ENCODE results near the gene MYH1. TPM values are rescaled to one million over a fixed set of nuclear protein-coding genes. Genes with fewer than 3 reads are reported as not detected.
"Not testable (repeated sequence)": the region's sequence is repeated elsewhere in the genome, so short reads cannot be mapped to it uniquely, and the experiment has no call there.

Gene MYH1
- polyA plus RNA-seq, 1 donor (not counting 4 experiments of a cell fraction or from before 2014, with no cell fraction given) = not detected

DNA sequence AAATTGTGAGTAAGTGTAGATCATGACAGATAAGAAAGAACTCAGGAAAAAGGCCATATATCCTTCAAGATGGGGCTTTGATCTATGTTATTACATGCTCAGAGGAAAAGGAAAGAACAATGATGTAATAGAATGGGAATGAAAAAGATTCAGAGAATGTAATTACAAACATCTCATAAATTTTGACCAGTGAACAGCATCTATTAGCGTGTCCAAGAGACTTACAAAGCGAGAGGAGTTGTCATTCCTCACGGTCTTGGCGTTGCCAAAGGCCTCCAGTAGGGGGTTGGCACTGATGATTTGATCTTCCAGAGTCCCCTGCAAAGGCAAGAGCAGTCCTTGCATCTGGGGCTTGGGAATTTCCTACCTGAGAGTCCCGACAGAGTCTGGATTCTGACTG is 25.1 kb upstream of the MYH1 start:
- TF ChIP-seq, protein P1, sequence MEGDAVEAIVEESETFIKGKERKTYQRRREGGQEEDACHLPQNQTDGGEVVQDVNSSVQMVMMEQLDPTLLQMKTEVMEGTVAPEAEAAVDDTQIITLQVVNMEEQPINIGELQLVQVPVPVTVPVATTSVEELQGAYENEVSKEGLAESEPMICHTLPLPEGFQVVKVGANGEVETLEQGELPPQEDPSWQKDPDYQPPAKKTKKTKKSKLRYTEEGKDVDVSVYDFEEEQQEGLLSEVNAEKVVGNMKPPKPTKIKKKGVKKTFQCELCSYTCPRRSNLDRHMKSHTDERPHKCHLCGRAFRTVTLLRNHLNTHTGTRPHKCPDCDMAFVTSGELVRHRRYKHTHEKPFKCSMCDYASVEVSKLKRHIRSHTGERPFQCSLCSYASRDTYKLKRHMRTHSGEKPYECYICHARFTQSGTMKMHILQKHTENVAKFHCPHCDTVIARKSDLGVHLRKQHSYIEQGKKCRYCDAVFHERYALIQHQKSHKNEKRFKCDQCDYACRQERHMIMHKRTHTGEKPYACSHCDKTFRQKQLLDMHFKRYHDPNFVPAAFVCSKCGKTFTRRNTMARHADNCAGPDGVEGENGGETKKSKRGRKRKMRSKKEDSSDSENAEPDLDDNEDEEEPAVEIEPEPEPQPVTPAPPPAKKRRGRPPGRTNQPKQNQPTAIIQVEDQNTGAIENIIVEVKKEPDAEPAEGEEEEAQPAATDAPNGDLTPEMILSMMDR (optimal IDR thresholded peaks at IDR 0.05 in 1 of 3, IDR thresholded peaks at IDR 0.05 in 1 of 3, conservative IDR thresholded peaks at IDR 0.05 in 1 of 3; ENCODE audit: extremely low read depth in 1 of 3, insufficient read depth in 2 of 3, low read length in 3 of 3) = peak in 1 of 3 experiments; percentile 9
- H3K4me2 ChIP-seq (ENCODE audit: control insufficient read depth, extremely low read depth, insufficient read depth, low read depth, low read length); H3K9me1 ChIP-seq (ENCODE audit: control insufficient read depth, extremely low read depth, insufficient read depth, low read length); H4K20me1 ChIP-seq (ENCODE audit: control insufficient read depth, extremely low read depth, insufficient read depth, low read length); H3K27ac ChIP-seq (ENCODE audit: control insufficient read depth, insufficient read depth, low read length); dilution Hi-C loops (cut with MboI; ENCODE audit: extremely low pct_ligation_motif_present, low sequenced_read_pairs); H3K4me1 ChIP-seq (ENCODE audit: control insufficient read depth, extremely low read depth, insufficient read depth, low read length); H3K9me3 ChIP-seq (ENCODE audit: control insufficient read depth, low read depth, low read length); H3K79me2 ChIP-seq (ENCODE audit: control insufficient read depth, insufficient read depth, low read length); H3K27me3 ChIP-seq (ENCODE audit: control insufficient read depth, extremely low read depth, insufficient read depth, low read length); H2AFZ ChIP-seq (ENCODE audit: control insufficient read depth, low read length); H3K9ac ChIP-seq (ENCODE audit: control insufficient read depth, extremely low read depth, insufficient read depth, low read length); H3K36me3 ChIP-seq (ENCODE audit: control insufficient read depth in 2 of 2, extremely low read depth in 1 of 2, insufficient read depth in 2 of 2, low read length in 2 of 2); H3K4me3 ChIP-seq (ENCODE audit: control insufficient read depth in 2 of 3, extremely low read depth in 1 of 3, insufficient read depth in 2 of 3, low read depth in 1 of 3, low read length in 3 of 3); DNase-seq (ENCODE audit: low read depth, low spot score): not testable (repeated sequence)
- peak; percentile 80 for FAIRE-seq

DNA sequence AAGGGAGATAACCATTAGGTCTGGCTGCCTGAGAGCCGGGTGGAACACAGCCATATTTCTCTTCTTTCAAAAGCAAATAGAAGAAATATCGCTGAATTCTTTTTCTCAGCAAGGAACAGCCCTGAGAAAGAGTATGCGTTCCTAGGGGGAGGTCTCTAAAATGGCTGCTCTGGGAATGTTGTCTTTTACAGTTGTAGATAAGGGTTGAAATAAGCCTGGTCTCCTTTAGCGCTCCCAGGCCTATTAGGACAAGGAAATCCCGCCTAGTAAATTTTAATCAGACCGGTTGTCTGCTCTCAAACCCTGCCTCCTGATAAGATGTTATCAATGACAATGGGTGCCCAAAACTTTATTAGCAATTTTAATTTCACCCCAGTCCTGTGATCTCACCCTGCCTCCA is 22.8 kb upstream of the MYH1 start:
- H3K4me2 ChIP-seq (ENCODE audit: control insufficient read depth, extremely low read depth, insufficient read depth, low read depth, low read length); H4K20me1 ChIP-seq (ENCODE audit: control insufficient read depth, extremely low read depth, insufficient read depth, low read length); H3K27me3 ChIP-seq (ENCODE audit: control insufficient read depth, extremely low read depth, insufficient read depth, low read length); H2AFZ ChIP-seq (ENCODE audit: control insufficient read depth, low read length); H3K4me3 ChIP-seq (ENCODE audit: control insufficient read depth in 2 of 3, extremely low read depth in 1 of 3, insufficient read depth in 2 of 3, low read depth in 1 of 3, low read length in 3 of 3); H3K4me1 ChIP-seq (ENCODE audit: control insufficient read depth, extremely low read depth, insufficient read depth, low read length); H3K9ac ChIP-seq (ENCODE audit: control insufficient read depth, extremely low read depth, insufficient read depth, low read length); H3K9me1 ChIP-seq (ENCODE audit: control insufficient read depth, extremely low read depth, insufficient read depth, low read length); H3K36me3 ChIP-seq (ENCODE audit: control insufficient read depth in 2 of 2, extremely low read depth in 1 of 2, insufficient read depth in 2 of 2, low read length in 2 of 2); H3K79me2 ChIP-seq (ENCODE audit: control insufficient read depth, insufficient read depth, low read length); FAIRE-seq; H3K27ac ChIP-seq (ENCODE audit: control insufficient read depth, insufficient read depth, low read length); H3K9me3 ChIP-seq (ENCODE audit: control insufficient read depth, low read depth, low read length); DNase-seq (ENCODE audit: low read depth, low spot score); dilution Hi-C loops (cut with MboI; ENCODE audit: extremely low pct_ligation_motif_present, low sequenced_read_pairs): not testable (repeated sequence)

DNA sequence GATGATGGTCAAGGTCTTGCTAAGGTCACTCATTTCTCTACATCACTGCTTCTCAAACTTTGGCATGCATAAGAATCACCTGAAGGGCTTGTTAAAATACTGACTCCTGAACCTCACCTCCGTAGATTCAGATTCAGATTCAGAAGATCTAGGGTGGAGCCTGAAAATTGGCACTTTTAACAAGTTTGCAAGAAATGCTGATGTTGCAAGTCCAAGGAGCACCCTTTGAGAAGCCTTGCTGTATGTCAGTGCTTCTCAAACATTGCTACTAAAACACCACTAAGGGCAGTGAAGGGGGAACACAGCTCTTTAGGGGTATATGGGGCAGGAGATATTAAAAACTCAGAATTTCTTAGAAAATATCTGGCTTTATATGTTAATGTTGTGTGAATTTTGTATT is 13.7 kb upstream of the MYH1 start:
- Histone ChIP-seq H3K36me3 (ENCODE audit: control insufficient read depth in 2 of 2, extremely low read depth in 1 of 2, insufficient read depth in 2 of 2, low read length in 2 of 2) (no peaks in the 10 kb centered on the region), H3K27ac (ENCODE audit: control insufficient read depth, insufficient read depth, low read length) (no peak overlapping the region), H3K4me3 (ENCODE audit: control insufficient read depth in 2 of 3, extremely low read depth in 1 of 3, insufficient read depth in 2 of 3, low read depth in 1 of 3, low read length in 3 of 3) (no peak overlapping the region), H3K9me1 (ENCODE audit: control insufficient read depth, extremely low read depth, insufficient read depth, low read length) (no peaks in the 10 kb centered on the region), H3K4me2 (ENCODE audit: control insufficient read depth, extremely low read depth, insufficient read depth, low read depth, low read length) (no peak overlapping the region), H3K9ac (ENCODE audit: control insufficient read depth, extremely low read depth, insufficient read depth, low read length) (no peak overlapping the region), H2AFZ (ENCODE audit: control insufficient read depth, low read length) (no peak overlapping the region), H3K9me3 (ENCODE audit: control insufficient read depth, low read depth, low read length) (no peaks in the 10 kb centered on the region), H4K20me1 (ENCODE audit: control insufficient read depth, extremely low read depth, insufficient read depth, low read length) (no peaks in the 10 kb centered on the region), H3K4me1 (ENCODE audit: control insufficient read depth, extremely low read depth, insufficient read depth, low read length) (no peaks in the 10 kb centered on the region), H3K79me2 (ENCODE audit: control insufficient read depth, insufficient read depth, low read length) (no peaks in the 10 kb centered on the region), H3K27me3 (ENCODE audit: control insufficient read depth, extremely low read depth, insufficient read depth, low read length) (no peaks in the 10 kb centered on the region)
- no peak for FAIRE-seq
- no peak for DNase-seq (ENCODE audit: low read depth, low spot score)
- TF ChIP-seq, protein P1 (optimal IDR thresholded peaks at IDR 0.05 in 1 of 3, IDR thresholded peaks at IDR 0.05 in 1 of 3, conservative IDR thresholded peaks at IDR 0.05 in 1 of 3; ENCODE audit: extremely low read depth in 1 of 3, insufficient read depth in 2 of 3, low read length in 3 of 3) = no peak
- TF ChIP-seq EZH2 (IDR thresholded peaks at IDR 0.05; ENCODE audit: low read length) = no peak
- dilution Hi-C loops (cut with MboI; ENCODE audit: extremely low pct_ligation_motif_present, low sequenced_read_pairs) = no loop called here
